CD14-positive monocyte (primary cell): Measurements from ENCODE around the gene FAF2. TPM values are rescaled to one million over a fixed set of nuclear protein-coding genes. Genes with fewer than 3 reads are reported as not detected.

Experiments used
- DNase-seq, 3 donors: peaks; one replicate each; pipeline ENCODE4 v3.0.0-alpha.2; 2011 to 2022
- H2AFZ ChIP-seq: 2 replicates; pipeline ENCODE4 v1.6.0; 2012; ENCODE audit warnings: mild to moderate bottlenecking, low read depth, low read length, inconsistent platforms; ENCODE audit not compliant: insufficient read depth, poor library complexity, severe bottlenecking
- H3K27ac ChIP-seq, 2 donors: 1 replicate in 1 of 2; 2 replicates in 1 of 2; pipeline ENCODE4 v1.5.1; 2012 to 2013; ENCODE audit warnings: low read length in 2 of 2, control low read depth in 1 of 2, inconsistent platforms in 1 of 2, low read depth in 1 of 2, mild to moderate bottlenecking in 1 of 2
- H3K27me3 ChIP-seq, 2 donors: one replicate each; pipeline versions ENCODE4 v1.6.0 to v1.6.1; 2011 to 2013; ENCODE audit warnings: low read length in 2 of 2; ENCODE audit not compliant: control insufficient read depth in 2 of 2, insufficient read depth in 2 of 2
- H3K36me3 ChIP-seq, 2 donors: replicated peaks in 1 of 2; 1 replicate in 1 of 2; 2 replicates in 1 of 2; pipeline versions ENCODE4 v1.5.1 to v1.6.1; 2012 to 2013; ENCODE audit warnings: low read length in 2 of 2, control low read depth in 1 of 2, inconsistent platforms in 1 of 2, mild to moderate bottlenecking in 1 of 2; ENCODE audit not compliant: insufficient read depth in 2 of 2, control insufficient read depth in 1 of 2
- H3K4me1 ChIP-seq, 2 donors: 1 replicate in 1 of 2; 2 replicates in 1 of 2; pipeline versions ENCODE4 v1.5.1 to v1.6.1; 2012 to 2013; ENCODE audit warnings: low read length in 2 of 2, control low read depth in 1 of 2, inconsistent platforms in 1 of 2, mild to moderate bottlenecking in 1 of 2, moderate library complexity in 1 of 2; ENCODE audit not compliant: insufficient read depth in 2 of 2, control insufficient read depth in 1 of 2
- H3K4me2 ChIP-seq: replicated peaks from 2 replicates; pipeline ENCODE3; 2012; ENCODE audit warnings: low read length, moderate library complexity, mild to moderate bottlenecking; ENCODE audit not compliant: poor library complexity, severe bottlenecking; ENCODE audit errors: extremely low read depth
- H3K4me3 ChIP-seq, 3 experiments: fragments of 200-600 bp in 1 of 3; sonication (generic) in 1 of 3; replicated peaks in 1 of 3; 1 replicate in 2 of 3; 2 replicates in 1 of 3; pipeline ENCODE4 v1.5.1; 2011 to 2013; ENCODE audit warnings: low read length in 3 of 3, mild to moderate bottlenecking in 3 of 3, control low read depth in 2 of 3, low read depth in 2 of 3, inconsistent platforms in 1 of 3, moderate library complexity in 1 of 3
- H3K79me2 ChIP-seq: 2 replicates; pipeline ENCODE4 v1.6.0; 2012; ENCODE audit warnings: mild to moderate bottlenecking, control low read depth, inconsistent platforms, low read length, moderate library complexity; ENCODE audit not compliant: insufficient read depth
- H3K9ac ChIP-seq: 2 replicates; pipeline ENCODE4 v1.6.0; 2017; ENCODE audit warnings: low read length, mild to moderate bottlenecking; ENCODE audit not compliant: insufficient read depth, poor library complexity, severe bottlenecking
- H3K9me3 ChIP-seq, 2 donors: replicated peaks in 1 of 2; 1 replicate in 1 of 2; 2 replicates in 1 of 2; pipeline versions ENCODE4 v1.5.1 to v1.6.1; 2012 to 2013; ENCODE audit warnings: low read length in 2 of 2, control low read depth in 1 of 2; ENCODE audit not compliant: control insufficient read depth in 1 of 2, insufficient read depth in 1 of 2
- H4K20me1 ChIP-seq: 2 replicates; pipeline ENCODE4 v1.6.0; 2012; ENCODE audit warnings: mild to moderate bottlenecking, low read length, control low read depth, moderate library complexity; ENCODE audit not compliant: insufficient read depth
- H3K27ac Mint-ChIP-seq, 7 donors: one replicate each; pipeline ENCODE4 v1.8.0; 2020; ENCODE audit warnings: mild to moderate bottlenecking in 7 of 7, mixed read lengths in 7 of 7, moderate library complexity in 6 of 7, inconsistent platforms in 2 of 7
- H3K27me3 Mint-ChIP-seq, 3 donors: one replicate each; pipeline ENCODE4 v1.8.0; 2021 to 2022; ENCODE audit warnings: low read depth in 3 of 3, mild to moderate bottlenecking in 3 of 3, mixed read lengths in 3 of 3, moderate library complexity in 3 of 3, inconsistent platforms in 1 of 3
- H3K36me3 Mint-ChIP-seq, 2 donors: one replicate each; pipeline ENCODE4 v1.8.0; 2020; ENCODE audit warnings: mixed read lengths in 2 of 2, inconsistent platforms in 1 of 2, mild to moderate bottlenecking in 1 of 2
- H3K4me1 Mint-ChIP-seq: one replicate; pipeline ENCODE4 v1.8.0; 2020; ENCODE audit warnings: mild to moderate bottlenecking, mixed read lengths
- H3K4me3 Mint-ChIP-seq, 2 donors: one replicate each; pipeline ENCODE4 v1.8.0; 2020; ENCODE audit warnings: mild to moderate bottlenecking in 2 of 2, mixed read lengths in 2 of 2, moderate library complexity in 1 of 2
- H3K9me3 Mint-ChIP-seq, 7 donors: one replicate each; pipeline ENCODE4 v1.8.0; 2020 to 2022; ENCODE audit warnings: mixed read lengths in 7 of 7, mild to moderate bottlenecking in 6 of 7, moderate library complexity in 6 of 7, inconsistent platforms in 2 of 7
- WGBS: methylation state at CpG from one replicate; pipeline ENCODE4 v1.1.5; 2013; ENCODE audit warnings: missing lambda C conversion rate; ENCODE audit not compliant: insufficient coverage; 5-methylcytosine and 5-hydroxymethylcytosine counted together
- intact Hi-C, 2 donors: fragments of 100-400 bp; cut with micrococcal nuclease; formaldehyde crosslinking; loops; one replicate each; pipeline versions ENCODE4 v1.15.0 to v1.15.1; 2023
- polyA plus RNA-seq, 3 donors: library from polyadenylated mRNA; depleted of rRNA in 1 of 3; unstranded in 2 of 3; stranded (reverse) in 1 of 3; fragments of 300-500 nt in 2 of 3; fragments of >200 nt in 1 of 3; fragmentation: Illumina TruSeq in 2 of 3; gene quantifications; 1 replicate in 2 of 3; 2 replicates in 1 of 3; pipeline ENCODE4 v1.2.3, GENCODE V29; 2012 to 2021
- TF ChIP-seq, protein P1 (sequence below): fragments of 200-600 bp; IDR thresholded peaks from one replicate; pipeline ENCODE4 v1.8.0; 2022; ENCODE audit warnings: antibody characterized with exemption, mild to moderate bottlenecking

FAF2 gene
- polyA plus RNA-seq, 3 donors = 11.5 to 14.8 (median 12.2) TPM

- Mint-ChIP-seq H3K36me3 (peaks cover 20 to 34% of the 10 kb centered on the region in 2 donors), H3K27ac (peak overlapping the region; percentile 92 to 100 (median 98)), H3K9me3 (peaks cover 0 to 1% (median 0%) of the 10 kb centered on the region in 7 donors), H3K27me3 (no peaks in the 10 kb centered on the region), H3K4me1 (peaks cover 56% of the 10 kb centered on the region), H3K4me3 (peak overlapping the region; percentile 95)
- peak overlapping the region; percentile 83 for H3K9ac ChIP-seq
- H4K20me1 ChIP-seq = peaks cover 70% of the 10 kb centered on the region
- 0% methylated on average over 8 of the region's 8 CpGs for WGBS
- peak overlapping the region; percentile 100 for H3K4me2 ChIP-seq
- peak overlapping the region; percentile 20 to 98 (median 96) for H3K4me3 ChIP-seq
- H3K36me3 ChIP-seq = peaks cover 34 to 35% of the 10 kb centered on the region in 2 donors
- H2AFZ ChIP-seq = peak overlapping the region; percentile 25
- peaks cover 56 to 69% of the 10 kb centered on the region in 2 donors for H3K4me1 ChIP-seq
- H3K27me3 ChIP-seq = no peaks in the 10 kb centered on the region
- peaks cover 64% of the 10 kb centered on the region for H3K79me2 ChIP-seq
- peak; percentile 40 to 66 (median 55) for DNase-seq
- no peaks in the 10 kb centered on the region for H3K9me3 ChIP-seq
- peak overlapping the region; percentile 93 to 96 for H3K27ac ChIP-seq
- intact Hi-C loops = loop anchor here in 1 of 2 donors (10.0 kb wide), 2 partner anchors 119 to 149 kb away; partner anchors contain the start of genes CLTB, HIGD2A and NOP16
- TF ChIP-seq, protein P1, sequence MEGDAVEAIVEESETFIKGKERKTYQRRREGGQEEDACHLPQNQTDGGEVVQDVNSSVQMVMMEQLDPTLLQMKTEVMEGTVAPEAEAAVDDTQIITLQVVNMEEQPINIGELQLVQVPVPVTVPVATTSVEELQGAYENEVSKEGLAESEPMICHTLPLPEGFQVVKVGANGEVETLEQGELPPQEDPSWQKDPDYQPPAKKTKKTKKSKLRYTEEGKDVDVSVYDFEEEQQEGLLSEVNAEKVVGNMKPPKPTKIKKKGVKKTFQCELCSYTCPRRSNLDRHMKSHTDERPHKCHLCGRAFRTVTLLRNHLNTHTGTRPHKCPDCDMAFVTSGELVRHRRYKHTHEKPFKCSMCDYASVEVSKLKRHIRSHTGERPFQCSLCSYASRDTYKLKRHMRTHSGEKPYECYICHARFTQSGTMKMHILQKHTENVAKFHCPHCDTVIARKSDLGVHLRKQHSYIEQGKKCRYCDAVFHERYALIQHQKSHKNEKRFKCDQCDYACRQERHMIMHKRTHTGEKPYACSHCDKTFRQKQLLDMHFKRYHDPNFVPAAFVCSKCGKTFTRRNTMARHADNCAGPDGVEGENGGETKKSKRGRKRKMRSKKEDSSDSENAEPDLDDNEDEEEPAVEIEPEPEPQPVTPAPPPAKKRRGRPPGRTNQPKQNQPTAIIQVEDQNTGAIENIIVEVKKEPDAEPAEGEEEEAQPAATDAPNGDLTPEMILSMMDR = no peak
Observed at GRCh38 chr5:176533390-176533789, 85.2 kb downstream of the FAF2 start.

DNA sequence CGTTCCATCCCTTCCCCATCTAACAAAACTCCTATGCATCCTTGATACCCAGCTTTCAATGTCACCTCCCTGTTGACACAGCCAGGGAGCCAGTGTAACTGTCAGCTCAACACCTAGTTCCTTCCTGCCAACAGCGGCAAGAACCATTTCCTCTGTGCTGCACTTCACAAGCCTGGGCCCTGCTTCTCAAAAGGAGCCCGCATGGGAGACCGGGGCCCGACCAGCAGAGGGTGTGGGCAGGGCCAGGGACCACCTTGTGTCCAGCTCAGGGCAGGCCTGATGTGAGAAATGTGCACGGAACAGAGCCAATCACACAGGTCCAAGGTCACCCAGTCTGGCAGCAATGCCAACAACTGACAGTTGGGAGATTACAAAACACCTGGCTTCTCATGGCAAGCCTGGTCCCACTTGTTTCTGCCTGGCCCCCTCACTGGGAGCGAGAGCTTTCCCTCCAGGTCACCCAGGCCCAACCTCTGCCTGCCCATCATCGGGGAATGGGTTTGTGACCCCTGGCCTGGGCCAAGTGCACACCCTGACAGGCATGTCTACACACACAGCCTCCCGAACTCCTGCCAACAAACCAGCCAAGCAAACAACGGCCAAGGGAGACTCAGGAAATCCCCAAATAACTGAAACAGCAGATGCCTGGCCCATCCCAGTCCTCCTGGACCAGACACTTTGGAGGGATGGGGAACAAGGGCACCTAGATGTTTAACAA, 85.9 kb downstream of the FAF2 start:
- Histone ChIP-seq H3K27ac (peak overlapping the region; percentile 93 to 96), H3K27me3 (no peaks in the 10 kb centered on the region), H3K4me3 (peak overlapping the region; percentile 20 to 98 (median 96)), H3K9ac (peak overlapping the region; percentile 83), H4K20me1 (peaks cover 63% of the 10 kb centered on the region), H3K4me2 (peak overlapping the region; percentile 100), H2AFZ (peak overlapping the region; percentile 25), H3K79me2 (peaks cover 64% of the 10 kb centered on the region), H3K36me3 (peaks cover 27 to 28% of the 10 kb centered on the region in 2 donors), H3K9me3 (no peaks in the 10 kb centered on the region), H3K4me1 (peaks cover 61 to 76% of the 10 kb centered on the region in 2 donors)
- peaks cover 59% of the 10 kb centered on the region for H3K4me1 Mint-ChIP-seq
- WGBS = 0% methylated on average over 9 of the region's 10 CpGs
- DNase-seq = peak in 2 of 3 donors; percentile 36 to 39
- peaks cover 18 to 27% of the 10 kb centered on the region in 2 donors for H3K36me3 Mint-ChIP-seq
- intact Hi-C loops = loop anchor here in 1 of 2 donors (10.0 kb wide), 2 partner anchors 119 to 149 kb away; partner anchors contain the start of genes CLTB, HIGD2A and NOP16
- peak overlapping the region; percentile 92 to 100 (median 98) for H3K27ac Mint-ChIP-seq
- TF ChIP-seq, protein P1 = no peak
- no peaks in the 10 kb centered on the region for H3K27me3 Mint-ChIP-seq
- peak overlapping the region; percentile 95 for H3K4me3 Mint-ChIP-seq
- H3K9me3 Mint-ChIP-seq = peaks cover 0 to 1% (median 0%) of the 10 kb centered on the region in 7 donors
